ENCODE measurements around the gene NUP160.

DNA sequence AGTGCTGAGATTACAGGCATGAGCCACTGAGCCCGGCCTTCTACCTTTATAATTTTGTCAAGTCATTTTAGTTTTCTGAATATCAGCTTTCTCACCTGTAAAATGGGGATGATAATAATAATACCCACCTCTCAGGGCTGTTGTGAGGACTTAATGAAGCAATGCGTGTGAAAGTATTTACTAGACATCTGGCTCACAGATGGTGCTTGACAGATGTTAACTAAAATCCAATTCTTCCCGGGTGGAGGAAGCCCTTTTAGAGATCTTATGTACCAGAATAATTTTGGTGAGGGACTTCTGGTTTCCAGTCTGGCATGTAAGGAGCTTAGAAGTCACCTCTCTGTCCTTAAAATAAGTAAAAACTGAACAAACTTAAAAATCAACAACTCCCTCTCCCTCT, 43.7 kb upstream of the NUP160 start:
- TF ChIP-seq CTCF (IDR thresholded peaks at IDR 0.05) (no peak), POLR2A (IDR thresholded peaks at IDR 0.05) (no peak)
